M059J (cell line): Measurements from ENCODE around the gene RAB6B. TPM values are rescaled to one million over a fixed set of nuclear protein-coding genes. Genes with fewer than 3 reads are reported as not detected.
"Not testable (repeated sequence)": the region's sequence is repeated elsewhere in the genome, so short reads cannot be mapped to it uniquely, and the experiment has no call there.

Experiments used
- DNase-seq: peaks from one replicate; pipeline ENCODE4 v3.0.0-alpha.2; 2012; ENCODE audit warnings: low read depth
- total RNA-seq: library from RNA; depleted of rRNA; stranded (reverse); fragments of >200 nt; shearing (Covaris generic); gene quantifications from 2 replicates; pipeline ENCODE4 v1.2.3, GENCODE V29; 2014

The RAB6B gene
- total RNA-seq, 1 experiment from 2014 or later, result 0.62 TPM

- DNase-seq, result no peak
Measured at GRCh38 chr3:133812872-133813271, 82.8 kb downstream of the RAB6B start.

DNA sequence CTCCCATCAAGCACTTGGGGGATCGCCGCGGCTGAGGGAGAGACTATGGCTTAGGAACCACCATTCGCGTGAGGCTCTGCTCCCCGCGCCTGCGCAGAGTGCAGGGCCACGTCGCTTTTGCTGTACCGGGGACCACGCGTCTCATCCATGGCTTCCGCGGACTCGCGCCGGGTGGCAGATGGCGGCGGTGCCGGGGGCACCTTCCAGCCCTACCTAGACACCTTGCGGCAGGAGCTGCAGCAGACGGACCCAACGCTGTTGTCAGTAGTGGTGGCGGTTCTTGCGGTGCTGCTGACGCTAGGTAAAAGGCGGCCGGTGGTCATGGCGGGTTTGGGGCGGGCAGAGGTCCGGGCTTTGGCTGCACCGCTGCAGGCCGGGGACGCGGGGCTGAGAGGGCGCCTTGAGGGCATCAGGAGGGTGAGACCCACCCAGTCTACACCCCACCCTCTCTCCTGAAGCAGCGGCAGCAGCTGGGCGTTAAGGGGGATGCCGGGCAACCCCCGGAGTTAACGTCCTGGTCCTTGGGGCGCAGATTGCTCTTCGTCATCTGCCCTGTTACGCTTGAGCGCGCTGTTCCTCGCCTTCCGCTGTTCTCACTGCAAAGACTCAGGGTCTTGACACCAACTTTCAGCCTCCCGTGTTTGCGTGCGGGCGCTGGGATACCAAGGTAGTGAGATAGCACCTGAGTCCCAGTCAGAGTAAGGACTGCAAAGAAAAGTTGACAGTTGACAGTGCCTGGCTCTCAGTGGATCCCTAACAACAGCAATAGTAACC is 89.8 kb downstream of the RAB6B start, which contains the start of gene SRPRB:
TSS of gene SRPRB (plus strand) at position 114 of the 774 bp plus-strand sequence. CDS start at position 148, 34 bp downstream.
- peak; percentile 95 for DNase-seq

DNA sequence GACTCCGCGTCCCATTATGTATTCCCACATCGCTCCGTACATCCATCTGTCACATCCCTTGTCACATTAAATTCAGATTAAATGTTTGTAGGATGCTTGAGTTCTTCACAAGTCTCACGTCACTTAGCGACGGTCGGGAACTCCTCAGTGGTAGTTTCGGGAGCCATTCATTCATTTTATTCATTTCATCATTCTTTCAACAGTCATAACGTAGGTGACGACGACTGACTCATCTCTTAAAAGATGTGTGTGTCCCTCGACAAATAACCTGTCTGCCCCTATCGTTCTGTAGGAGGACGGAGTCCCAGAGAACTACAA is 90.3 kb downstream of the RAB6B start:
- no peak for DNase-seq

DNA sequence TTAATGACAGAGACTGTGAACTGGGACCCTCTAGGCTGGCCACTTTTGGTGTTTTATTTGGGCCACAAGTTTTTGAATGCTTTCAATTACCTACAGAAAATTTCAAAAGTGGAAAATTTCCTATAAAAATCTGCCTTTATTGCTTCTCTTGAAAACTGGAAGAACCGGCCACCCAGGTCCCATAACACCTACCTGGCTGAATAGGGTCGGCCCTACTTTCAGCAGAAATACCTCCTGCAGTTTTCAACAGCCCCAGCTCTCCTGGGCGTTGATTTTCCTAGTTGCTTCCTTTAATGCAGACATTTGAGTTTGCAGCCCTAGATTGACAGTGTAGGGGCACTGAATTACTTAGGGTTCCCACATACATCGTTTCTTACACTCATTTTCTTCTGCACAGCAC is 90.8 kb downstream of the RAB6B start:
- DNase-seq, result no peak

- no peak for DNase-seq
Measured at GRCh38 chr3:133803469-133803868, 92.2 kb downstream of the RAB6B start.

DNA sequence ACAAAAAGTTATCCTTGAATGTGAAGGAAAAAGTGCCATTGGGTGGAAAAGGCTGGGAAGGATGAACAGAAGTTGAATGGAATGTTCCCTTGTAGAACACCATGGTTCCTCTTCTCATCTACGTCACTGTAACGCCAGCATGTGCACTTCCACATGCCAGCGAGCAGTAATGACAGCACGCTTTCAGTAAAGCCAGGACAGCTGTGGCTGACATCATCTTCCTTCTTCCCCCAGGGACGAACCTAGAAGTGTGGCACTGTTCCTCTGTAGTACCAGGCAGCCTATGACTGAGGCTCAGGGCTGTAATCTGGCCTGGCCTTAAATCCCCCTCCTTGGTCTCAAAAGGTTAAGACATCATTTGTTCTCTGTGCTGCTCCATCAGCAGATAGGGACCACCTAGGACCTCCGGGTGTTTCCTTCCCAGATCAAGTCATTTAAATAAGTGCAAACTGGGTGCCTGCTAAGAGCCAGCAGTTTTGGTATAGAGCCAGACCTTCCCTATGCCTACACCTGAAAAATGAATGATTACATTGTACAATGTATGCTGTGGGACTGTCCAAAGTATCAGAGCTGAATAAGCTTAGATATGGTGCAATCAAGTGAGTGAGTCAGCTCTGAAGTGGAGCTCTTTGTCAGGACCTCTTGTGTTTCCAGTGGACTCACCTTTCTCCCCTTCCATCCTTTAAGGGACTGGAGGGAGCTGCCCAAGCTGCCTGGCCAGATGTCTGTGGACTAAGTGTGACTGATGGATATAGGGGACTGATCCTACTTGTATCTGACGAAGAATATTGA is 95.7 kb downstream of the RAB6B start:
- peak; percentile 27 for DNase-seq

DNA sequence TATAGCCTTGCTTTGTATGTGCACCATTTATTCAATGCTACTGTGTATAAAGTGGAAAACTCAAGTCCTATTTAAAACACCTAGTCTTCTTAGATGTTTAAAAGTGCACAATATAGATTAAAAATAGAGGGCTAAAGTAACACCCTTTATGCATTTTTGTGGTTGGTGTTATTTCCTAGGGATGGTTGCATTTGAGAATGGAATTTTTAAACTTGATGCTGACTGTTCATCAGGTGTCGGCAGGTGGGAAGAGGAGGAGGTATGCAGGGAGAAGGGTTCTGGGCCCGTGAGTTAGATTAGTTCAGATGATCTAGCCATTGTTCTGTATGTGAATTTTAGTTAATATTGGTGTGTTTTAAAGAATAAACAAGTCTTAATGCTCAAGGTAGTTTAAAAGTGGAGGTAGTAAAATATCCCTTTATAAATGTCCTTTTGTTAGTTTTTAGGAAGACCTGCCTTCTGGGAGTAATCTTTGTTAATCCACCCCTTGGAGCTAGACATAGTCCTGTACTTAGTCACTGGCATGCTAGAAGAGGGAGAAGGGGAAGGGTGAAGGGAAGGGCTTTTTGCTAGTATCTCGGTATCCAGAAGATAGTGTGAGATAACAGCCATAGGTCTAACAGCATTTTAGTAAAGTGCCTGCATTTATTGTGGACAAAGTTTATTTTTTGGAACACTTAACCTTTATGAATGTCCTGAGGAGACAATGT is 98.1 kb downstream of the RAB6B start:
- peak; percentile 18 for DNase-seq

DNA sequence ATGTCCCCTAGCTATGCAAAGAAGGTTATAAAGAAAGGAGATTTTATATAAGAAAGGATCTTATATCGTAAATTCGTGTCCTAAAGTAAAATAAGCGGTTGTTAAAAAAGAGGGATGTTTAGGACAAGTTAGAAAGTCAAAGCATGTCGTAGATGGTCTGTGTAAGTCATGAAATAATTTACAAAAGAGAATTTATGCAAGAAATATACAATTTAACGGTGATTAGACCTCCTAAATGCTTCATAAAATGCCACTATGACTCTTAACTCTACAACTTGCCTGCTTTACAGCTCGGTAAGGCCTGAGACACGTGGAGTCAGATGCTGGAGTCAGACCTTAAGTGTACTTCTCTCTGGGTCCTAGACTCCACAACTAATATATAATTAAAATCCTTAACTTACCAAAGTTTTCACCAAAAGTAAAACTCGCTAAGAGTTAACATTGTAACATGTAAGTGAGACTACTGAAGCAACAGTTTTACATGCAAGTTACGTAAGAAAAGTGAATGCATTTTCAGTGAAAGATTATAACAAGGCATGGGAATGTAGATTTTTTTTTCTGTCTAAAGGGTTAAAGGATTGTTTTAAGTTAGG is 103.4 kb downstream of the RAB6B start:
- peak; percentile 27 for DNase-seq

- no peak for DNase-seq
Measured at GRCh38 chr3:133788024-133788423, 107.7 kb downstream of the RAB6B start.

DNA sequence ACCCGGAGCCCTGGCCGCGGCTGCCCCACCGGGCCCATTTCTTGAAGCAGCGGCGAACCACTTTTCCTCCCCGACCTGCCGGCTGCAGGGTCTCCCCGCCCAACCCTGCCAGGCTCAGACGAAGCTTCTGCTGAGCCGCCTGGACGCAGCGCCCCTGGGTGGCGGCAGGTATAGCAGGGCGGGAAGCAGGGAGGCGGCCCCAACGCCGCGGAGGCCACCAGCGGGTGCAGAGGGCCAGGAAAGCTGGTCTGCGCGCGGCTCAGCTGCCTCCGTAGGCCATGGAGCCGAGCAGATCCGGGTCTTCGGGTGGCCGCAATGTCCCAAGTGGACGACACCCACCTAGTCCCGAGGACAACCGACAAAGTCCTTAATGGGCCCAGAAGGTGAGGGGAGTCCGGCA is 111.9 kb downstream of the RAB6B start:
- no peak for DNase-seq

- DNase-seq, result no peak
Measured at GRCh38 chr3:133782454-133782853, 113.2 kb downstream of the RAB6B start.

DNA sequence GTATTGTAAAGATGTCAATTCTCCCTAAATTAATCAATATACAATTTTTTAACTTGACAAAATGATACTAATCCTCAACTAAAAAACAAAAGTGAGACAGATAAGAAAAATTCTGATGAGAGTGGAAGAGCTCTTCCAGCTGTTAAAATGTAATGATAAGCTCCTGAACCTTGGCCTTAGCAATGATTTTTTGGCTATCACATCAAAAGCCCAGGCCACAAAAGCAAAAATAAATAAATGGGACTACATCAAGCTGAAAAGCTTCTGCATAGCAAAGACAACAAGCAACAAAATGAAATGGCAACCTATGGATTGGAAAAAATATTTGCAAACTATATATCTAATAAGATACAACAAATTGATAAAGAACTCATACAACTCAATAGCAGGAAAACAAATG is 114.1 kb downstream of the RAB6B start:
- no peak for DNase-seq

GRCh38 chr3:133780756-133781155 is 114.9 kb downstream of the RAB6B start:
- not testable (repeated sequence) for DNase-seq

GRCh38 chr3:133779626-133780203 is 116.0 kb downstream of the RAB6B start:
- DNase-seq, result no peak

DNA sequence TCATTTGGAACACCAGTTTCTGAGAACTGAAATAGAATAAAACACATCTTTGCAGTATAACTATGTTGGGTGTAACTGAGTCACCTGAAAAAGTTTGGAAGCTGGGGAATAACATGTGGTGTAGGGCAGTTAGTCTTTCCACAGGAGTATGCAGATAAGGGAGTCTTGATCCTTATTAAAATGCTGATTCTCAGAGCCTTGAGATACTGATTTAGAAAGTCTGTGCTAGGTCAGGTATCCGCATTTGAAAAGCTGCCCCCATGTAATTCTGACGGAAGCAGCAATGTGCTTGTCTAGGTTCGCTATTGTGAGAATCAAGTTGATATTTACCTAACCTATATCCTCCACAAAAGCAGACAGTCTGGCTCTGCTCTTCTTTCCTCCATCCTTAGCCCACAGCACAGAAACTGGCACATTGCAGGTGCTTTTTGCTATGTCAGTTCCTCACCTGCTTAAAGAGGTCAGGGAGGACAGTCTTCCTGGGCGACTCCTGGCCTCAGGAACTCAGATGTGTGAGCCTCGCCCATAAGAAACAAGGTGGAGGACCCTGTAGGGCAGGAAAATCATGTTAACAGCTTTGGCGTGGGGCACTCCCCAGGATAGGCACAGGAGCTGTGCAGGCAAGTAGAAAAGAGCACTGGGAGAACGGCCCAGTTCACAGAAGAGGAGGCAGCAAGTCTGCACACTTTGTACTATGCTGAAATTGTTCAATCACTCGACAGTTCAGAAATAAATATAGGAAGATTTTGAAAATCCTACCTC is 117.7 kb downstream of the RAB6B start:
- no peak for DNase-seq

DNA sequence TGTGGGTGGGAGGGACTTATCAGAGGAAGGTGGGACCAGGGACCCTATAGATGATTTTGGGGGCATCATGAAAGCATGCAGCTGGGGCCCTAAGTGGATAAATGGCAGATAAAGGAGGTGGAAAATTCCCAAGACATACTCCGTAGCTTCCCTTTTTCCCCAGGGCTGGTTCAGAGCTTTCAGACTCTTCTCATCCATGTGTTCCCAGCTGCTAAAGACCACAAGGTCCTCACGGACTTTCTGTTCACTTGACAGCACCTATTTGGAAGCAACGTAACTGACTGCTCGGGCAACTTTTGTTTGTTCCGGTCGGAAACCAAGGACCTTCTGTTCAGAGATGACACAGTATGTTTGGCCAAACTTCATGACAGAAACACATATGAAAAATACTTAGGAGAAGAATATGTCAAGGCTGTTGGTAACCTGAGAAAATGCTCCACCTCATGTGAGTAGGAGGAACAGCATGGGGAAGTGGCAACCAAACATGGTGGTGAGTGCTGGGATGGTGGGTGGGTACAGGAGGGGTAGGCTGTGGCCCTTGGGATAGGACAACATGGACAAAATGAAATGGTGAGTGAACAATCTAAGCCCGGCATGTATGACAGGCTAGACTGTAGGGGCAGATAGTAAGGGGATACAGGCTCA is 118.8 kb downstream of the RAB6B start:
- DNase-seq, result no peak

GRCh38 chr3:133775835-133776234 is 119.8 kb downstream of the RAB6B start:
- no peak for DNase-seq

DNA sequence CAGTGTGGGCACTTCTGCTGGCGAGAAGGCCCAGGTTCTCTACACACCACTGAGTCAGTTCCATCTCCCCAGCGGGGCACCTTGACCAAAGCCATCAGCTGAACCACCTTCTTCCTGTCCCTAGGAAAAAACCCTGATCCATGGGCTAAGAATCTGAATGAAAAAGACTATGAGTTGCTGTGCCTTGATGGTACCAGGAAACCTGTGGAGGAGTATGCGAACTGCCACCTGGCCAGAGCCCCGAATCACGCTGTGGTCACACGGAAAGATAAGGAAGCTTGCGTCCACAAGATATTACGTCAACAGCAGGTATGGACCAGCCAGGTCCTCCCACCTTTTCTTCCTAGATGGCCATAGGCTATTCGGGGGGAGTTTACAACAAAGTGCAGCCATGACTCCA is 120.4 kb downstream of the RAB6B start:
- no peak for DNase-seq
